GM13977 (cell line): ENCODE measurements around the gene CTDNEP1.

Source experiments
- DNase-seq: peaks from one replicate; pipeline ENCODE4 v3.0.0; 2012; ENCODE audit warnings: low spot score
- CTCF ChIP-seq: IDR thresholded peaks from 2 replicates; pipeline ENCODE4 v1.5.1; 2012; ENCODE audit warnings: mild to moderate bottlenecking, control low read depth; ENCODE audit not compliant: insufficient read depth; ENCODE audit errors: extremely low read depth, missing control alignments
- in situ Hi-C: fragments of 300-500 bp; cut with MboI; formaldehyde crosslinking; loops from one replicate; pipeline ENCODE4 v1.12.0; 2022; ENCODE audit warnings: low sequenced_read_pairs, low pct_unique_long_range_greater_than_20kb, mixed read lengths, inconsistent platforms; ENCODE audit not compliant: unreplicated experiment

The CTDNEP1 gene

GRCh38 chr17:7293159-7293558, 41.6 kb upstream of the CTDNEP1 start:
- in situ Hi-C loops: loop anchor here (10.0 kb wide), 1 partner anchor 238 kb away; no protein-coding TSS in a partner anchor
- TF ChIP-seq CTCF: no peak
- DNase-seq: no peak

GRCh38 chr17:7292729-7293128, 41.2 kb upstream of the CTDNEP1 start:
- no peak for TF ChIP-seq CTCF
- in situ Hi-C loops: loop anchor here (10.0 kb wide), 1 partner anchor 238 kb away; no protein-coding TSS in a partner anchor
- DNase-seq: peak; percentile 31

- TF ChIP-seq CTCF: no peak
- DNase-seq: no peak
- in situ Hi-C loops: loop anchor here (10.0 kb wide), 1 partner anchor 237 kb away; no protein-coding TSS in a partner anchor
These were observed 40.7 kb upstream of the CTDNEP1 start for GRCh38 chr17:7292194-7292593.

- in situ Hi-C loops: loop anchor here (10.0 kb wide), 1 partner anchor 236 kb away; no protein-coding TSS in a partner anchor
- TF ChIP-seq CTCF: no peak
- peak; percentile 12 for DNase-seq
These were observed 39.2 kb upstream of the CTDNEP1 start for GRCh38 chr17:7290685-7291084.

- in situ Hi-C loops: loop anchor here (10.0 kb wide), 1 partner anchor 235 kb away; no protein-coding TSS in a partner anchor
- no peak for TF ChIP-seq CTCF
- no peak for DNase-seq
These were observed 38.6 kb upstream of the CTDNEP1 start for GRCh38 chr17:7290166-7290565.

- DNase-seq: peak; percentile 16
- no peak for TF ChIP-seq CTCF
- in situ Hi-C loops: loop anchor here (10.0 kb wide), 1 partner anchor 235 kb away; no protein-coding TSS in a partner anchor
These were observed 37.9 kb upstream of the CTDNEP1 start for GRCh38 chr17:7289256-7290032.
